Thoracic aorta (tissue), 2 donors: Measurements from ENCODE around the gene OBSCN. TPM values are rescaled to one million over a fixed set of nuclear protein-coding genes. Genes with fewer than 3 reads are reported as not detected.

Experiments
- ATAC-seq: fragments of 150-250 bp; one replicate; pipeline ENCODE4 v1.8.0; 2017; ENCODE audit warnings: low read depth; ENCODE audit not compliant: insufficient number of reproducible peaks, low FRiP score
- DNase-seq: peaks from one replicate; pipeline ENCODE4 v3.0.0-alpha.2; 2020; ENCODE audit warnings: low spot score
- H3K27ac ChIP-seq, 2 donors: fragments of 200-600 bp; sonication (generic); 1 replicate in 1 of 2; 2 replicates in 1 of 2; pipeline ENCODE4 v1.5.1; 2016; ENCODE audit warnings: mild to moderate bottlenecking in 2 of 2, moderate library complexity in 2 of 2
- H3K27me3 ChIP-seq: fragments of 200-600 bp; sonication (generic); replicated peaks from 2 replicates; pipeline ENCODE4 v1.6.0; 2016; ENCODE audit warnings: mild to moderate bottlenecking; ENCODE audit not compliant: insufficient read depth
- H3K36me3 ChIP-seq: fragments of 200-600 bp; sonication (generic); one replicate; pipeline ENCODE4 v1.5.1; 2016
- H3K4me1 ChIP-seq, 2 donors: fragments of 200-600 bp; sonication (generic); 1 replicate in 1 of 2; 2 replicates in 1 of 2; pipeline versions ENCODE4 v1.5.1 to v1.6.0; 2016; ENCODE audit warnings: low read depth in 2 of 2, mild to moderate bottlenecking in 1 of 2; ENCODE audit not compliant: control insufficient read depth in 1 of 2
- H3K4me3 ChIP-seq: fragments of 200-600 bp; sonication (generic); 2 replicates; pipeline ENCODE4 v1.5.1; 2016; ENCODE audit warnings: mild to moderate bottlenecking
- H3K9me3 ChIP-seq: fragments of 200-600 bp; sonication (generic); 2 replicates; pipeline ENCODE4 v1.5.1; 2016
- total RNA-seq, 2 donors: library from RNA; depleted of rRNA; stranded (reverse); fragments of >200 nt; gene quantifications; one replicate each; pipeline versions ENCODE4 v1.1.0 to v1.2.3, GENCODE V29; 2016
- TF ChIP-seq, protein P1 (sequence below): fragments of 200-600 bp; sonication (generic); IDR thresholded peaks from one replicate; pipeline ENCODE4 v1.5.1; 2019; ENCODE audit warnings: antibody characterized with exemption

OBSCN gene
- total RNA-seq, 2 donors from 2014 or later, result 22.3 to 40.2 TPM

GRCh38 chr1:228204958-228205357, 2.9 kb upstream of the OBSCN start:
- Histone ChIP-seq H3K27ac (no peak overlapping the region), H3K4me3 (no peak overlapping the region), H3K36me3 (no peaks in the 10 kb centered on the region), H3K9me3 (no peaks in the 10 kb centered on the region), H3K27me3 (no peaks in the 10 kb centered on the region), H3K4me1 (no peaks in the 10 kb centered on the region)
- TF ChIP-seq, protein P1, sequence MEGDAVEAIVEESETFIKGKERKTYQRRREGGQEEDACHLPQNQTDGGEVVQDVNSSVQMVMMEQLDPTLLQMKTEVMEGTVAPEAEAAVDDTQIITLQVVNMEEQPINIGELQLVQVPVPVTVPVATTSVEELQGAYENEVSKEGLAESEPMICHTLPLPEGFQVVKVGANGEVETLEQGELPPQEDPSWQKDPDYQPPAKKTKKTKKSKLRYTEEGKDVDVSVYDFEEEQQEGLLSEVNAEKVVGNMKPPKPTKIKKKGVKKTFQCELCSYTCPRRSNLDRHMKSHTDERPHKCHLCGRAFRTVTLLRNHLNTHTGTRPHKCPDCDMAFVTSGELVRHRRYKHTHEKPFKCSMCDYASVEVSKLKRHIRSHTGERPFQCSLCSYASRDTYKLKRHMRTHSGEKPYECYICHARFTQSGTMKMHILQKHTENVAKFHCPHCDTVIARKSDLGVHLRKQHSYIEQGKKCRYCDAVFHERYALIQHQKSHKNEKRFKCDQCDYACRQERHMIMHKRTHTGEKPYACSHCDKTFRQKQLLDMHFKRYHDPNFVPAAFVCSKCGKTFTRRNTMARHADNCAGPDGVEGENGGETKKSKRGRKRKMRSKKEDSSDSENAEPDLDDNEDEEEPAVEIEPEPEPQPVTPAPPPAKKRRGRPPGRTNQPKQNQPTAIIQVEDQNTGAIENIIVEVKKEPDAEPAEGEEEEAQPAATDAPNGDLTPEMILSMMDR, result no peak
- no peak for ATAC-seq
- no peak for DNase-seq

- no peak overlapping the region for H3K4me3 ChIP-seq
- H3K4me1 ChIP-seq, result no peaks in the 10 kb centered on the region
- ATAC-seq (no peak), DNase-seq (no peak)
- H3K9me3 ChIP-seq, result no peaks in the 10 kb centered on the region
- TF ChIP-seq, protein P1, result no peak
- H3K27ac ChIP-seq, result no peak overlapping the region
- H3K27me3 ChIP-seq, result no peaks in the 10 kb centered on the region
- H3K36me3 ChIP-seq, result no peaks in the 10 kb centered on the region
Observed at GRCh38 chr1:228205526-228206436, 2.1 kb upstream of the OBSCN start.

- no peak for ATAC-seq
Observed at GRCh38 chr1:228206582-228207351, 1.1 kb upstream of the OBSCN start.

DNA sequence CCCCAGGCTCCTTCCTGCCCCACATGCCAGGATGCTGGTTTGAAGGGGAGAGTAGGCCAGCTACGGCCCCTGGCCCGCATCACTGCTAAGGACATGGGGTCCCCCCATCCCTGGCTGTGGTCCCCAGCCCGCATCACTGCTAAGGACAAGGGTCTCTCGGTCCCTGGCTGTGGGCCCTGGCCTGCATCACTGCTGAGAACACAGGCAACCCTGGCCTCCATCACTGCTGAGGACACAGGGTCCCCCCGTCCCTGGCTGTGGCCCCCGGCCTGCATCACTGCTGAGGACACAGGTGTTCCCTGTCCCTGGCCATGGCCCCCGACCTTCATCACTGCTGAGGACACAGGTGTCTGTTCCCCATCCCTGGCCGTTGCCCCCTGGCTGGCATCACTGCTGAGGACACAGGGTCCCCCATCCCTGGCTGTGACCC, 448 bp upstream of the OBSCN start:
- Histone ChIP-seq H3K36me3 (no peaks in the 10 kb centered on the region), H3K9me3 (no peaks in the 10 kb centered on the region), H3K27me3 (no peaks in the 10 kb centered on the region), H3K4me1 (no peaks in the 10 kb centered on the region), H3K4me3 (no peak overlapping the region), H3K27ac (no peak overlapping the region)
- TF ChIP-seq, protein P1, result no peak
- DNase-seq, result no peak
- no peak for ATAC-seq

More at GRCh38 chr1:228206582-228207351, 1.1 kb upstream of the OBSCN start:
- H3K27ac ChIP-seq, result no peak overlapping the region
- no peaks in the 10 kb centered on the region for H3K9me3 ChIP-seq
- no peaks in the 10 kb centered on the region for H3K4me1 ChIP-seq
- H3K27me3 ChIP-seq, result no peaks in the 10 kb centered on the region
- TF ChIP-seq, protein P1, result no peak
- no peak overlapping the region for H3K4me3 ChIP-seq
- no peak for DNase-seq
- H3K36me3 ChIP-seq, result no peaks in the 10 kb centered on the region
